Activated CD8-positive, alpha-beta T cell treated with anti-CD3 and anti-CD28 coated beads for 36 hours (primary cell): ENCODE data around the gene SMOC2. TPM values are rescaled to one million over a fixed set of nuclear protein-coding genes. Genes with fewer than 3 reads are reported as not detected.

Experiments
- ATAC-seq: fragments of 200-7000 bp; cut with Tn5 transposase; one replicate; pipeline ENCODE4 v1.10.0; 2021; ENCODE audit warnings: mild to moderate bottlenecking, moderate library complexity
- CTCF ChIA-PET: fragments of 350-600 bp; sonication (Branson Sonifier 250); formaldehyde crosslinking; loops from one replicate; lab custom pipeline; 2021; ENCODE audit warnings: antibody characterized with exemption; lab: Charles Lee
- POLR2A ChIA-PET: fragments of 350-600 bp; sonication (Branson Sonifier 250); formaldehyde crosslinking; loops from one replicate; lab custom pipeline; 2021; ENCODE audit warnings: antibody characterized with exemption; lab: Charles Lee
- DNase-seq: peaks from one replicate; pipeline ENCODE4 v3.0.0-alpha.2; 2020
- H3K27ac Mint-ChIP-seq: one replicate; pipeline ENCODE4 v1.8.0; 2021; ENCODE audit warnings: mild to moderate bottlenecking, mixed read lengths
- H3K27me3 Mint-ChIP-seq: one replicate; pipeline ENCODE4 v1.8.0; 2021; ENCODE audit warnings: mixed read lengths
- H3K36me3 Mint-ChIP-seq: one replicate; pipeline ENCODE4 v1.8.0; 2021; ENCODE audit warnings: low read depth, mixed read lengths
- H3K4me1 Mint-ChIP-seq: one replicate; pipeline ENCODE4 v1.8.0; 2021; ENCODE audit warnings: low read depth, mixed read lengths
- H3K4me3 Mint-ChIP-seq: one replicate; pipeline ENCODE4 v1.8.0; 2021; ENCODE audit warnings: mild to moderate bottlenecking, moderate library complexity, mixed read lengths
- H3K9me3 Mint-ChIP-seq: one replicate; pipeline ENCODE4 v1.8.0; 2021; ENCODE audit warnings: mixed read lengths
- intact Hi-C: fragments of 100-400 bp; cut with micrococcal nuclease; formaldehyde crosslinking; loops from one replicate; pipeline ENCODE4 v1.10.0; 2022
- total RNA-seq, 2 experiments: library from RNA; stranded (reverse); gene quantifications; one replicate each; pipeline ENCODE4 v1.2.3, GENCODE V29; 2021
- TF ChIP-seq, protein P1 (sequence below): fragments of 200-600 bp; IDR thresholded peaks from one replicate; pipeline ENCODE4 v1.8.0; 2022; ENCODE audit warnings: antibody characterized with exemption, mild to moderate bottlenecking

The SMOC2 gene
- total RNA-seq, 2 experiments from 2014 or later = not detected

DNA sequence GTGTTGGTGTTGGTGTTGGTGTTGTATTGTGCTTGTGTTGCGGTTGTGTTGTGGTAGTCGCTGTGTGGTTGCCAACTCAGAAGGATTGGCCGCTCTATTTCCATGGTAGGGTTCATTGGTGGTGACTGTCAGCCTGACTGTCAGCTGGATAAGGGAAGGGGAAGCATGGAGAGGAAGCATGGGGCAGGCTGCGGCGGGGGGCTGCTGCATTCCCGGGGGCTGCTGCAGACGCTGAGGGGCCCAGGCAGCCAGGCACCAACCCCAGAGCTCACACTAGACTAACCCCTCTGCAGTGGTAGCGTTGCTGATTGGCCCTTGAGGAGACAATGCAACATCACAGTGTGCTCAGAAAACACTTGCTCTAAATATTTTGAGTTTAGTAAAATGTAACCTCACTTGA is 199.2 kb downstream of the SMOC2 start:
- POLR2A ChIA-PET = no interaction called here
- ATAC-seq (no peak), DNase-seq (no peak)
- CTCF ChIA-PET = no interaction called here
- H3K4me3 Mint-ChIP-seq = no peak overlapping the region
- peaks cover 6% of the 10 kb centered on the region for H3K27me3 Mint-ChIP-seq
- H3K4me1 Mint-ChIP-seq = no peaks in the 10 kb centered on the region
- TF ChIP-seq, protein P1, sequence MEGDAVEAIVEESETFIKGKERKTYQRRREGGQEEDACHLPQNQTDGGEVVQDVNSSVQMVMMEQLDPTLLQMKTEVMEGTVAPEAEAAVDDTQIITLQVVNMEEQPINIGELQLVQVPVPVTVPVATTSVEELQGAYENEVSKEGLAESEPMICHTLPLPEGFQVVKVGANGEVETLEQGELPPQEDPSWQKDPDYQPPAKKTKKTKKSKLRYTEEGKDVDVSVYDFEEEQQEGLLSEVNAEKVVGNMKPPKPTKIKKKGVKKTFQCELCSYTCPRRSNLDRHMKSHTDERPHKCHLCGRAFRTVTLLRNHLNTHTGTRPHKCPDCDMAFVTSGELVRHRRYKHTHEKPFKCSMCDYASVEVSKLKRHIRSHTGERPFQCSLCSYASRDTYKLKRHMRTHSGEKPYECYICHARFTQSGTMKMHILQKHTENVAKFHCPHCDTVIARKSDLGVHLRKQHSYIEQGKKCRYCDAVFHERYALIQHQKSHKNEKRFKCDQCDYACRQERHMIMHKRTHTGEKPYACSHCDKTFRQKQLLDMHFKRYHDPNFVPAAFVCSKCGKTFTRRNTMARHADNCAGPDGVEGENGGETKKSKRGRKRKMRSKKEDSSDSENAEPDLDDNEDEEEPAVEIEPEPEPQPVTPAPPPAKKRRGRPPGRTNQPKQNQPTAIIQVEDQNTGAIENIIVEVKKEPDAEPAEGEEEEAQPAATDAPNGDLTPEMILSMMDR = no peak
- intact Hi-C loops = no loop called here
- H3K9me3 Mint-ChIP-seq = no peaks in the 10 kb centered on the region
- H3K27ac Mint-ChIP-seq = no peak overlapping the region
- no peaks in the 10 kb centered on the region for H3K36me3 Mint-ChIP-seq

- ATAC-seq = no peak
- no peaks in the 10 kb centered on the region for H3K4me1 Mint-ChIP-seq
- H3K27ac Mint-ChIP-seq = no peak overlapping the region
- H3K36me3 Mint-ChIP-seq = no peaks in the 10 kb centered on the region
- POLR2A ChIA-PET = no interaction called here
- H3K4me3 Mint-ChIP-seq = no peak overlapping the region
- peaks cover 6% of the 10 kb centered on the region for H3K27me3 Mint-ChIP-seq
- CTCF ChIA-PET = no interaction called here
- no peak for DNase-seq
- intact Hi-C loops = no loop called here
- no peaks in the 10 kb centered on the region for H3K9me3 Mint-ChIP-seq
- TF ChIP-seq, protein P1 = no peak
Observed at GRCh38 chr6:168640768-168641167, 199.8 kb downstream of the SMOC2 start.

DNA sequence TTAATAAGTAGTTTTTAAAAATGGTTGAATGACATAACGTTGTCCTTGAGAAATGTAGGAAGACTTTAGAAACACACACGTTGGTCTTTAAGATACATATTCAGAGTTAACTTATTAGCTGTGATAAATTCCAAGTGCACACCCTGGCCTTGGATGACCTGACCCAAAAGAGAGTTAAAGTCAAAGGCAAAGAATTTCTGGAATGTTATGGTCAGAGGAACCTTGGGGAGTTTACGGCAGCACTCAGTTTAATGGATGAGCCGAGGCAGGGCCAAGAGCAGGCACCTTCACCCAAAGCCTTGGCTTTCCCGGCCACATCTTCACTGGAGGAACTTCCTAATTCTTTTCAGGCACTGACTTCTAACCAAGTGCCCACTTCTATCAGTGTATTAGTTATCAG is 200.5 kb downstream of the SMOC2 start:
- no peak for ATAC-seq
- Mint-ChIP-seq H3K27me3 (peaks cover 2% of the 10 kb centered on the region), H3K4me1 (no peaks in the 10 kb centered on the region), H3K36me3 (no peaks in the 10 kb centered on the region), H3K27ac (no peak overlapping the region), H3K9me3 (no peaks in the 10 kb centered on the region), H3K4me3 (no peak overlapping the region)
- DNase-seq = no peak
- intact Hi-C loops = no loop called here
- POLR2A ChIA-PET = no interaction called here
- TF ChIP-seq, protein P1 = no peak
- CTCF ChIA-PET = no interaction called here

DNA sequence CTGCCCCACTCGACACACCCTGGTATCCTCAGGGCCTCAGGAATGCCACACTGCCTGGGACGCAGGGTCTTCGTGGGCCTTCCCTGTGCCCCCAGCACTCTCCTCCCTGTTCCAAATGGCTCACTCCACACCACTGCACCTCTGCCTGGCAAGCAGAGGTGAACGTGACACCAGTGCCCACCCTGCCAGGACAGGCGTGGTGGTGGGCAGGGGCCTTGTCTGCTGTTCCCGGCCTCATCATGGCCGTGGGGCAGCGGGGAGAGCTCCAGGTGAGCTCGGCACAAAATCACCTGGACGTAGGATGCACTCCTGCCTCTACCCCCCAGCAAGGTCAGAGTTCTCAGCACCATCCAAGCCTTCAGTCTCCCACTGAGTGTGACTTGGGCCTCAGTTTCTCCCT is 202.4 kb downstream of the SMOC2 start:
- POLR2A ChIA-PET = interaction anchor here (1.1 kb wide), 1 partner anchor 9 kb away, joined by 3 read pairs; no protein-coding TSS in a partner anchor
- no peaks in the 10 kb centered on the region for H3K9me3 Mint-ChIP-seq
- H3K27ac Mint-ChIP-seq = no peak overlapping the region
- H3K4me1 Mint-ChIP-seq = no peaks in the 10 kb centered on the region
- H3K4me3 Mint-ChIP-seq = no peak overlapping the region
- H3K36me3 Mint-ChIP-seq = no peaks in the 10 kb centered on the region
- CTCF ChIA-PET = no interaction called here
- DNase-seq = no peak
- ATAC-seq = no peak
- intact Hi-C loops = no loop called here
- no peaks in the 10 kb centered on the region for H3K27me3 Mint-ChIP-seq
- TF ChIP-seq, protein P1 = no peak

DNA sequence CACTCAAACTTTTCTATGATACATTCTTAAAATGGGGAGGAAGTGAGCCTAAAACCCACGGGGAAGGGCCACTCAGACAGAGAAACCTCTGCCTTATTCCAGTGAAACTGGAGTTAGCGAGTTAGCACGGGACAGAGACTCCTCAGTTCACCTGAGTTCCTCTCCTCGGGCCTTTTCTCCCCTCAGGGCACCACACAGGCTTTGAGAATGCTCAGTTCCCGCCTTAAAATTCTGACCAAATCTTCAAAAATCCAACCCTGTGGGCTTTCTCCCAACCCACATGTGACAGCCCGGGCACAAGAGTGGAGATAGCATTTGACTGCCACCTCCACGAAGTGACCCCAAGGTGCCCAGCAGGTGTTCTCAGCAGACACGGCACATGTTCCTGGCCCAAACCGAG is 204.3 kb downstream of the SMOC2 start:
- Mint-ChIP-seq H3K9me3 (no peaks in the 10 kb centered on the region), H3K36me3 (no peaks in the 10 kb centered on the region), H3K4me1 (no peaks in the 10 kb centered on the region), H3K4me3 (no peak overlapping the region), H3K27me3 (peaks cover 1% of the 10 kb centered on the region), H3K27ac (no peak overlapping the region)
- ATAC-seq (no peak), DNase-seq (no peak)
- TF ChIP-seq, protein P1 = no peak
- CTCF ChIA-PET = no interaction called here
- POLR2A ChIA-PET = no interaction called here
- intact Hi-C loops = no loop called here
